K562 (cell line): ENCODE data around the gene ZNF300. TPM values are rescaled to one million over a fixed set of nuclear protein-coding genes. Genes with fewer than 3 reads are reported as not detected.

ENCODE experiments used
- BCLAF1 ChIP-seq, 2 experiments: fragments of 450-650 bp in 1 of 2; IDR thresholded peaks; 2 replicates each; pipeline ENCODE4 v1.6.1; 2011 to 2017; ENCODE audit warnings: low read depth in 2 of 2, antibody characterized with exemption in 1 of 2, borderline replicate concordance in 1 of 2, low read length in 1 of 2, mild to moderate bottlenecking in 1 of 2, mixed read lengths in 1 of 2; ENCODE audit not compliant: control insufficient read depth in 1 of 2
- BDP1 ChIP-seq: IDR thresholded peaks from 3 replicates; pipeline ENCODE4 v1.6.1; 2011; ENCODE audit not compliant: insufficient read length, insufficient read depth
- CBFA2T2 ChIP-seq: fragments of 450-650 bp; conservative IDR thresholded peaks from 2 replicates; pipeline ENCODE4 v1.6.1; 2017; ENCODE audit warnings: mild to moderate bottlenecking
- HNRNPLL ChIP-seq: fragments of 200-400 bp; formaldehyde crosslinking; IDR thresholded peaks from 2 replicates; pipeline ENCODE4 v1.6.1; 2017; ENCODE audit warnings: low read length, low read depth, mild to moderate bottlenecking; ENCODE audit not compliant: poor library complexity, severe bottlenecking
- ILK ChIP-seq: fragments of 450-650 bp; IDR thresholded peaks from 2 replicates; pipeline ENCODE4 v1.6.1; 2016; ENCODE audit warnings: missing genetic modification characterization, low read depth, mild to moderate bottlenecking, missing compliant biosample characterization, moderate library complexity, borderline replicate concordance
- KLF16 ChIP-seq: IDR thresholded peaks from 2 replicates; pipeline ENCODE4 v1.6.1; 2016; ENCODE audit warnings: antibody characterized with exemption
- MITF ChIP-seq: IDR thresholded peaks from 2 replicates; pipeline ENCODE4 v1.6.1; 2014; ENCODE audit warnings: antibody characterized with exemption
- PKNOX1 ChIP-seq: fragments of 450-650 bp; IDR thresholded peaks from 2 replicates; pipeline ENCODE4 v1.6.1; 2016
- POLR2H ChIP-seq: IDR thresholded peaks from 2 replicates; pipeline ENCODE4 v1.6.1; 2016; ENCODE audit warnings: missing genetic modification characterization, low read depth, mild to moderate bottlenecking, control low read depth, missing compliant biosample characterization, moderate library complexity
- PRMT5 ChIP-seq: sonication (generic); formaldehyde crosslinking; IDR thresholded peaks from 2 replicates; pipeline ENCODE4 v1.5.0; 2020; ENCODE audit warnings: missing genetic modification reagents
- PRPF4 ChIP-seq: fragments of 200-400 bp; formaldehyde crosslinking; IDR thresholded peaks from one replicate; pipeline ENCODE4 v1.6.1; 2017; ENCODE audit warnings: low read length, low read depth, mild to moderate bottlenecking; ENCODE audit not compliant: insufficient read depth, poor library complexity, severe bottlenecking
- SAFB2 ChIP-seq: fragments of 200-400 bp; formaldehyde crosslinking; IDR thresholded peaks from 2 replicates; pipeline ENCODE4 v1.6.1; 2018; ENCODE audit warnings: borderline replicate concordance, low read length, low read depth, moderate library complexity; ENCODE audit not compliant: severe bottlenecking
- SNAPC5 ChIP-seq: fragments of 250-450 bp; sonication (Bioruptor Pico); IDR thresholded peaks from 2 replicates; pipeline ENCODE4 v1.8.0; 2021; ENCODE audit warnings: moderate library complexity, mild to moderate bottlenecking, inconsistent platforms
- TARDBP ChIP-seq: fragments of 450-650 bp; IDR thresholded peaks from 2 replicates; pipeline ENCODE4 v1.6.1; 2016
- ZFP1 ChIP-seq: fragments of 450-650 bp; formaldehyde crosslinking; IDR thresholded peaks from 2 replicates; pipeline ENCODE4 v1.4.0; 2020; ENCODE audit warnings: mild to moderate bottlenecking, mixed read lengths
- ZFP36 ChIP-seq: fragments of 150-350 bp; IDR thresholded peaks from 2 replicates; pipeline ENCODE4 v1.6.1; 2018; ENCODE audit warnings: low read length, low read depth; ENCODE audit not compliant: partially characterized antibody
- ZNF316 ChIP-seq: fragments of 450-650 bp; IDR thresholded peaks from 2 replicates; pipeline ENCODE4 v1.6.1; 2016
- ZNF592 ChIP-seq: fragments of 450-650 bp; IDR thresholded peaks from 2 replicates; pipeline ENCODE4 v1.6.1; 2017; ENCODE audit warnings: antibody characterized with exemption, mild to moderate bottlenecking
- ZNF75A ChIP-seq: fragments of 450-650 bp; formaldehyde crosslinking; IDR thresholded peaks from 2 replicates; pipeline ENCODE4 v1.4.0; 2020; ENCODE audit warnings: mild to moderate bottlenecking
- polyA plus RNA-seq, 8 experiments: library from polyadenylated mRNA; depleted of rRNA in 4 of 8; stranded (reverse) in 5 of 8; unstranded in 3 of 8; fragments of >200 nt; fragmentation: Nextera tagmentation in 2 of 8; fragmentation: Illumina TruSeq in 1 of 8; extraction: Ambion mirVana in 2 of 8; extraction: Trizol in 1 of 8; gene quantifications; 2 replicates each; pipeline versions ENCODE4 v1.2.1 to v1.2.3, GENCODE V29; 2011 to 2014; ENCODE audit warnings: inconsistent platforms in 1 of 8, missing spikeins in 1 of 8
- total RNA-seq, 7 experiments: library from RNA; depleted of rRNA in 6 of 7; stranded (reverse); fragments of >200 nt in 6 of 7; fragmentation: Illumina TruSeq in 2 of 7; extraction: Trizol in 2 of 7; gene quantifications; 2 replicates each; pipeline versions ENCODE4 v1.2.1 to v1.2.3, GENCODE V29; 2011 to 2021; ENCODE audit warnings: low replicate concordance in 1 of 7

ZNF300 gene
- total and polyA plus RNA-seq, 9 of the 15 experiments (the other 6 are each of a cell fraction or from before 2014, with no cell fraction given) = 4.4 to 13.2 (median 11.1) TPM

- TF ChIP-seq BCLAF1 (IDR thresholded peaks at IDR 0.05; ENCODE audit: borderline replicate concordance in 1 of 2, control insufficient read depth in 1 of 2, low read depth in 2 of 2, low read length in 1 of 2) (peak in 1 of 2 experiments; percentile 91; a peak in 2 of 4 replicates), BDP1 (no peak), ZNF75A (CRISPR knock-in tag) (no peak), TARDBP (no peak), ZFP36 (no peak), PRMT5 (CRISPR knock-in tag) (no peak), POLR2H (tag) (peak; percentile 64), MITF (no peak), ZNF592 (no peak), PKNOX1 (no peak), KLF16 (no peak), ZFP1 (no peak), SNAPC5 (no peak), HNRNPLL (peak; percentile 96), ILK (tag) (no peak), CBFA2T2 (no peak), ZNF316 (no peak), SAFB2 (no peak), PRPF4 (no peak)
These were observed 41.6 kb upstream of the ZNF300 start (continued) for GRCh38 chr5:150946351-150946905.
